ENCODE results near the gene CHCHD3. TPM values are rescaled to one million over a fixed set of nuclear protein-coding genes. Genes with fewer than 3 reads are reported as not detected.

Gene CHCHD3
- total RNA-seq, 1 donor from 2014 or later: 50.6 TPM

- no peaks in the 10 kb centered on the region for H3K9me3 ChIP-seq
- peak overlapping the region; percentile 89 to 95 for H3K4me3 ChIP-seq
- no peaks in the 10 kb centered on the region for H3K27me3 ChIP-seq
- no peak for TF ChIP-seq CTCF (IDR thresholded peaks at IDR 0.05)
- TF ChIP-seq POLR2AphosphoS5 (IDR thresholded peaks at IDR 0.05; ENCODE audit: insufficient read depth in 1 of 2, low read depth in 1 of 2): no peak
- no peak for TF ChIP-seq POLR2A (IDR thresholded peaks at IDR 0.05)
- intact Hi-C loops (cut with DNase I): no loop called here
- no peaks in the 10 kb centered on the region for H3K36me3 ChIP-seq
- no peak for DNase-seq (ENCODE audit: extremely low spot score in 2 of 2)
- peak overlapping the region; percentile 80 for H3K27ac ChIP-seq
- H3K4me1 ChIP-seq: peaks cover 33% of the 10 kb centered on the region
These were observed 731 bp downstream of the CHCHD3 start for GRCh38 chr7:133081119-133081598.

GRCh38 chr7:133079296-133079695 lies 2.6 kb downstream of the CHCHD3 start:
- Histone ChIP-seq H3K4me1 (peaks cover 33% of the 10 kb centered on the region), H3K27me3 (no peaks in the 10 kb centered on the region), H3K9me3 (no peaks in the 10 kb centered on the region), H3K4me3 (no peak overlapping the region), H3K36me3 (no peaks in the 10 kb centered on the region), H3K27ac (no peak overlapping the region)
- no peak for DNase-seq (ENCODE audit: extremely low spot score in 2 of 2)
- TF ChIP-seq CTCF (IDR thresholded peaks at IDR 0.05): no peak
- intact Hi-C loops (cut with DNase I): no loop called here

GRCh38 chr7:133077394-133077793 lies 4.5 kb downstream of the CHCHD3 start:
- TF ChIP-seq CTCF (IDR thresholded peaks at IDR 0.05) (no peak), POLR2A (IDR thresholded peaks at IDR 0.05) (no peak)
- Histone ChIP-seq H3K4me3 (no peak overlapping the region), H3K27ac (no peak overlapping the region), H3K36me3 (no peaks in the 10 kb centered on the region), H3K4me1 (peaks cover 33% of the 10 kb centered on the region), H3K9me3 (no peaks in the 10 kb centered on the region), H3K27me3 (no peaks in the 10 kb centered on the region)
- intact Hi-C loops (cut with DNase I): no loop called here
- no peak for DNase-seq (ENCODE audit: extremely low spot score in 2 of 2)

GRCh38 chr7:133076142-133076541 lies 5.7 kb downstream of the CHCHD3 start:
- no peak for DNase-seq (ENCODE audit: extremely low spot score in 2 of 2)
- TF ChIP-seq POLR2A (IDR thresholded peaks at IDR 0.05) (no peak), POLR2AphosphoS5 (IDR thresholded peaks at IDR 0.05; ENCODE audit: insufficient read depth in 1 of 2, low read depth in 1 of 2) (no peak), CTCF (IDR thresholded peaks at IDR 0.05) (no peak)
- no peak overlapping the region for H3K27ac ChIP-seq
- no peak overlapping the region for H3K4me3 ChIP-seq
- peaks cover 30% of the 10 kb centered on the region for H3K4me1 ChIP-seq
- intact Hi-C loops (cut with DNase I): no loop called here
- no peaks in the 10 kb centered on the region for H3K27me3 ChIP-seq
- no peaks in the 10 kb centered on the region for H3K9me3 ChIP-seq
- H3K36me3 ChIP-seq: no peaks in the 10 kb centered on the region

GRCh38 chr7:133071506-133071905 lies 10.4 kb downstream of the CHCHD3 start:
- H3K27ac ChIP-seq: no peak overlapping the region
- H3K9me3 ChIP-seq: no peaks in the 10 kb centered on the region
- peaks cover 11% of the 10 kb centered on the region for H3K4me1 ChIP-seq
- TF ChIP-seq POLR2AphosphoS5 (IDR thresholded peaks at IDR 0.05; ENCODE audit: insufficient read depth in 1 of 2, low read depth in 1 of 2): no peak
- TF ChIP-seq POLR2A (IDR thresholded peaks at IDR 0.05): no peak
- no peak for TF ChIP-seq CTCF (IDR thresholded peaks at IDR 0.05)
- no peak overlapping the region for H3K4me3 ChIP-seq
- H3K27me3 ChIP-seq: no peaks in the 10 kb centered on the region
- intact Hi-C loops (cut with DNase I): no loop called here
- peaks cover 0 to 5% of the 10 kb centered on the region in 2 donors for H3K36me3 ChIP-seq
- DNase-seq (ENCODE audit: extremely low spot score in 2 of 2): no peak

Measured in vagina (tissue), 2 donors.